ENCODE results near the gene PORCN.
"Not testable (repeated sequence)": the region's sequence is repeated elsewhere in the genome, so short reads cannot be mapped to it uniquely, and the experiment has no call there.

GRCh38 chrX:48555731-48556325 lies 47.0 kb downstream of the PORCN start:
- TF ChIP-seq POLR2AphosphoS5 (IDR thresholded peaks at IDR 0.05); POLR2A (IDR thresholded peaks at IDR 0.05); CTCF (IDR thresholded peaks at IDR 0.05 in 8 of 11, conservative IDR thresholded peaks at IDR 0.05 in 3 of 11): not testable (repeated sequence)
